Spleen (tissue), 7 donors: Measurements from ENCODE around the gene DSE.

ENCODE experiments used
- POLR2A ChIP-seq, 3 donors: fragments of 450-650 bp; IDR thresholded peaks; one replicate each; pipeline ENCODE4 v1.5.1; 2017; ENCODE audit warnings: antibody characterized with exemption in 3 of 3, mild to moderate bottlenecking in 1 of 3
- TF ChIP-seq, protein P1 (sequence below), 11 experiments: fragments of 200-600 bp in 7 of 11; fragments of 450-650 bp in 4 of 11; sonication (generic) in 4 of 11; IDR thresholded peaks in 8 of 11; conservative IDR thresholded peaks in 3 of 11; 1 replicate in 7 of 11; 2 replicates in 4 of 11; pipeline versions ENCODE4 v1.4.0 to v1.8.0; 2016 to 2021; ENCODE audit warnings: antibody characterized with exemption in 11 of 11, inconsistent platforms in 4 of 11, mild to moderate bottlenecking in 1 of 11
- donor health status: DM: no; HTN: no; CAD: no; lungs with moderate emphysema.
- donor health status: DM: no; HTN: no; CAD: no.
- donor health status: DM: no; HTN: no; CAD: no.

GRCh38 chr6:116420341-116420740 lies 49.6 kb downstream of the DSE start:
- TF ChIP-seq, protein P1, sequence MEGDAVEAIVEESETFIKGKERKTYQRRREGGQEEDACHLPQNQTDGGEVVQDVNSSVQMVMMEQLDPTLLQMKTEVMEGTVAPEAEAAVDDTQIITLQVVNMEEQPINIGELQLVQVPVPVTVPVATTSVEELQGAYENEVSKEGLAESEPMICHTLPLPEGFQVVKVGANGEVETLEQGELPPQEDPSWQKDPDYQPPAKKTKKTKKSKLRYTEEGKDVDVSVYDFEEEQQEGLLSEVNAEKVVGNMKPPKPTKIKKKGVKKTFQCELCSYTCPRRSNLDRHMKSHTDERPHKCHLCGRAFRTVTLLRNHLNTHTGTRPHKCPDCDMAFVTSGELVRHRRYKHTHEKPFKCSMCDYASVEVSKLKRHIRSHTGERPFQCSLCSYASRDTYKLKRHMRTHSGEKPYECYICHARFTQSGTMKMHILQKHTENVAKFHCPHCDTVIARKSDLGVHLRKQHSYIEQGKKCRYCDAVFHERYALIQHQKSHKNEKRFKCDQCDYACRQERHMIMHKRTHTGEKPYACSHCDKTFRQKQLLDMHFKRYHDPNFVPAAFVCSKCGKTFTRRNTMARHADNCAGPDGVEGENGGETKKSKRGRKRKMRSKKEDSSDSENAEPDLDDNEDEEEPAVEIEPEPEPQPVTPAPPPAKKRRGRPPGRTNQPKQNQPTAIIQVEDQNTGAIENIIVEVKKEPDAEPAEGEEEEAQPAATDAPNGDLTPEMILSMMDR (IDR thresholded peaks at IDR 0.05 in 8 of 11, conservative IDR thresholded peaks at IDR 0.05 in 3 of 11): no peak
- no peak for TF ChIP-seq POLR2A (IDR thresholded peaks at IDR 0.05)
